ENCODE data around the gene LRIT3. TPM values are rescaled to one million over a fixed set of nuclear protein-coding genes. Genes with fewer than 3 reads are reported as not detected.
A peak's percentile ranks its signal among the peaks of the same experiment; 100 is the strongest.
"Not testable (repeated sequence)": the region's sequence is repeated elsewhere in the genome, so short reads cannot be mapped to it uniquely, and the experiment has no call there.

Gene LRIT3
- total and polyA plus RNA-seq, 9 donors = 0.09 to 0.76 (median 0.21) TPM

GRCh38 chr4:109873791-109874514 lies 26.0 kb downstream of the LRIT3 start:
- Histone ChIP-seq H3K4me3 (ENCODE audit: low read length) (no peak overlapping the region), H3K4me1 (ENCODE audit: control insufficient read depth, insufficient read depth, low read length) (no peaks in the 10 kb centered on the region), H3K9me3 (replicated peaks; ENCODE audit: control insufficient read depth, low read depth, low read length) (no peaks in the 10 kb centered on the region), H3K27ac (ENCODE audit: low read length) (no peak overlapping the region), H3K27me3 (ENCODE audit: control insufficient read depth, insufficient read depth, low read length) (no peaks in the 10 kb centered on the region), H3K36me3 (ENCODE audit: control insufficient read depth, insufficient read depth, low read length) (no peaks in the 10 kb centered on the region)
- 55% methylated on average over 5 of the region's 11 CpGs for WGBS (ENCODE audit: insufficient coverage)
- DNase-seq = no peak

- Histone ChIP-seq H3K4me3 (ENCODE audit: low read length) (no peak overlapping the region), H3K27ac (ENCODE audit: low read length) (no peak overlapping the region), H3K36me3 (ENCODE audit: control insufficient read depth, insufficient read depth, low read length) (no peaks in the 10 kb centered on the region), H3K9me3 (replicated peaks; ENCODE audit: control insufficient read depth, low read depth, low read length) (no peaks in the 10 kb centered on the region), H3K4me1 (ENCODE audit: control insufficient read depth, insufficient read depth, low read length) (no peaks in the 10 kb centered on the region), H3K27me3 (ENCODE audit: control insufficient read depth, insufficient read depth, low read length) (peaks cover under 1% of the 10 kb centered on the region)
- WGBS (ENCODE audit: insufficient coverage) = 63% methylated on average over 1 of the region's 1 CpG
- DNase-seq = no peak
Observed at GRCh38 chr4:109875106-109875505, 27.2 kb downstream of the LRIT3 start.

GRCh38 chr4:109875553-109875952 lies 27.6 kb downstream of the LRIT3 start:
- H3K27ac ChIP-seq (ENCODE audit: low read length); H3K4me3 ChIP-seq (ENCODE audit: low read length); H3K27me3 ChIP-seq (ENCODE audit: control insufficient read depth, insufficient read depth, low read length); H3K36me3 ChIP-seq (ENCODE audit: control insufficient read depth, insufficient read depth, low read length); H3K4me1 ChIP-seq (ENCODE audit: control insufficient read depth, insufficient read depth, low read length); DNase-seq; H3K9me3 ChIP-seq (replicated peaks; ENCODE audit: control insufficient read depth, low read depth, low read length): not testable (repeated sequence)
- WGBS (ENCODE audit: insufficient coverage) = no CpG with 5 or more reads among the region's 2 CpGs

- no peaks in the 10 kb centered on the region for H3K4me1 ChIP-seq (ENCODE audit: control insufficient read depth, insufficient read depth, low read length)
- no peak overlapping the region for H3K27ac ChIP-seq (ENCODE audit: low read length)
- H3K4me3 ChIP-seq (ENCODE audit: low read length) = no peak overlapping the region
- WGBS (ENCODE audit: insufficient coverage) = no CpG with 5 or more reads among the region's 2 CpGs
- no peak for DNase-seq
- H3K9me3 ChIP-seq (replicated peaks; ENCODE audit: control insufficient read depth, low read depth, low read length) = no peaks in the 10 kb centered on the region
- H3K27me3 ChIP-seq (ENCODE audit: control insufficient read depth, insufficient read depth, low read length) = peaks cover 3% of the 10 kb centered on the region
- no peaks in the 10 kb centered on the region for H3K36me3 ChIP-seq (ENCODE audit: control insufficient read depth, insufficient read depth, low read length)
Observed at GRCh38 chr4:109876634-109877265, 28.8 kb downstream of the LRIT3 start.

- no peaks in the 10 kb centered on the region for H3K4me1 ChIP-seq (ENCODE audit: control insufficient read depth, insufficient read depth, low read length)
- no peaks in the 10 kb centered on the region for H3K9me3 ChIP-seq (replicated peaks; ENCODE audit: control insufficient read depth, low read depth, low read length)
- H3K36me3 ChIP-seq (ENCODE audit: control insufficient read depth, insufficient read depth, low read length) = no peaks in the 10 kb centered on the region
- H3K4me3 ChIP-seq (ENCODE audit: low read length) = no peak overlapping the region
- DNase-seq = no peak
- H3K27me3 ChIP-seq (ENCODE audit: control insufficient read depth, insufficient read depth, low read length) = peaks cover 3% of the 10 kb centered on the region
- no CpG with 5 or more reads among the region's 3 CpGs for WGBS (ENCODE audit: insufficient coverage)
- no peak overlapping the region for H3K27ac ChIP-seq (ENCODE audit: low read length)
Observed at GRCh38 chr4:109877400-109877799, 29.5 kb downstream of the LRIT3 start.

GRCh38 chr4:109878355-109878754 lies 30.4 kb downstream of the LRIT3 start:
- no peak for DNase-seq
- no CpG with 5 or more reads among the region's 2 CpGs for WGBS (ENCODE audit: insufficient coverage)

GRCh38 chr4:109879081-109879480 lies 31.2 kb downstream of the LRIT3 start:
- H3K9me3 ChIP-seq (replicated peaks; ENCODE audit: control insufficient read depth, low read depth, low read length) = no peaks in the 10 kb centered on the region
- H3K27ac ChIP-seq (ENCODE audit: low read length) = no peak overlapping the region
- no peaks in the 10 kb centered on the region for H3K36me3 ChIP-seq (ENCODE audit: control insufficient read depth, insufficient read depth, low read length)
- WGBS (ENCODE audit: insufficient coverage) = 76% methylated on average over 12 of the region's 12 CpGs
- H3K27me3 ChIP-seq (ENCODE audit: control insufficient read depth, insufficient read depth, low read length) = peaks cover 3% of the 10 kb centered on the region
- H3K4me3 ChIP-seq (ENCODE audit: low read length) = no peak overlapping the region
- H3K4me1 ChIP-seq (ENCODE audit: control insufficient read depth, insufficient read depth, low read length) = no peaks in the 10 kb centered on the region
- peak; percentile 25 for DNase-seq

More at GRCh38 chr4:109878355-109878754, 30.4 kb downstream of the LRIT3 start:
- no peaks in the 10 kb centered on the region for H3K36me3 ChIP-seq (ENCODE audit: control insufficient read depth, insufficient read depth, low read length)
- H3K27me3 ChIP-seq (ENCODE audit: control insufficient read depth, insufficient read depth, low read length) = peaks cover 3% of the 10 kb centered on the region
- H3K4me3 ChIP-seq (ENCODE audit: low read length) = no peak overlapping the region
- no peaks in the 10 kb centered on the region for H3K4me1 ChIP-seq (ENCODE audit: control insufficient read depth, insufficient read depth, low read length)
- H3K9me3 ChIP-seq (replicated peaks; ENCODE audit: control insufficient read depth, low read depth, low read length) = no peaks in the 10 kb centered on the region
- H3K27ac ChIP-seq (ENCODE audit: low read length) = no peak overlapping the region

GRCh38 chr4:109879636-109880314 lies 31.9 kb downstream of the LRIT3 start:
- no peaks in the 10 kb centered on the region for H3K9me3 ChIP-seq (replicated peaks; ENCODE audit: control insufficient read depth, low read depth, low read length)
- no peak overlapping the region for H3K27ac ChIP-seq (ENCODE audit: low read length)
- H3K4me1 ChIP-seq (ENCODE audit: control insufficient read depth, insufficient read depth, low read length) = no peaks in the 10 kb centered on the region
- H3K4me3 ChIP-seq (ENCODE audit: low read length) = no peak overlapping the region
- no peak for DNase-seq
- no peaks in the 10 kb centered on the region for H3K36me3 ChIP-seq (ENCODE audit: control insufficient read depth, insufficient read depth, low read length)
- WGBS (ENCODE audit: insufficient coverage) = 92% methylated on average over 6 of the region's 7 CpGs
- H3K27me3 ChIP-seq (ENCODE audit: control insufficient read depth, insufficient read depth, low read length) = peaks cover 3% of the 10 kb centered on the region

GRCh38 chr4:109886303-109886702 lies 38.4 kb downstream of the LRIT3 start:
- Histone ChIP-seq H3K9me3 (replicated peaks; ENCODE audit: control insufficient read depth, low read depth, low read length) (no peaks in the 10 kb centered on the region), H3K27ac (ENCODE audit: low read length) (no peak overlapping the region), H3K4me3 (ENCODE audit: low read length) (no peak overlapping the region), H3K4me1 (ENCODE audit: control insufficient read depth, insufficient read depth, low read length) (no peaks in the 10 kb centered on the region), H3K27me3 (ENCODE audit: control insufficient read depth, insufficient read depth, low read length) (no peaks in the 10 kb centered on the region), H3K36me3 (ENCODE audit: control insufficient read depth, insufficient read depth, low read length) (no peaks in the 10 kb centered on the region)
- DNase-seq = no peak

GRCh38 chr4:109887071-109887470 lies 39.2 kb downstream of the LRIT3 start:
- no peak overlapping the region for H3K4me3 ChIP-seq (ENCODE audit: low read length)
- no peaks in the 10 kb centered on the region for H3K4me1 ChIP-seq (ENCODE audit: control insufficient read depth, insufficient read depth, low read length)
- no CpG with 5 or more reads among the region's 6 CpGs for WGBS (ENCODE audit: insufficient coverage)
- no peaks in the 10 kb centered on the region for H3K27me3 ChIP-seq (ENCODE audit: control insufficient read depth, insufficient read depth, low read length)
- H3K36me3 ChIP-seq (ENCODE audit: control insufficient read depth, insufficient read depth, low read length) = no peaks in the 10 kb centered on the region
- no peak overlapping the region for H3K27ac ChIP-seq (ENCODE audit: low read length)
- DNase-seq = no peak
- H3K9me3 ChIP-seq (replicated peaks; ENCODE audit: control insufficient read depth, low read depth, low read length) = no peaks in the 10 kb centered on the region
